SJCRH30 (cell line): ENCODE data around the gene SLC4A7. TPM values are rescaled to one million over a fixed set of nuclear protein-coding genes. Genes with fewer than 3 reads are reported as not detected.

ENCODE experiments used
- DNase-seq, 2 experiments: peaks; one replicate each; pipeline ENCODE4 v3.0.0-alpha.2; 2015 to 2020
- H3K27ac ChIP-seq: fragments of 250-450 bp; sonication (Bioruptor Pico); 2 replicates; pipeline ENCODE4 v1.5.1; 2020; ENCODE audit warnings: mild to moderate bottlenecking, moderate library complexity
- H3K27me3 ChIP-seq: fragments of 250-450 bp; sonication (Bioruptor Pico); 2 replicates; pipeline ENCODE4 v1.5.1; 2020; ENCODE audit warnings: mild to moderate bottlenecking, moderate library complexity
- H3K36me3 ChIP-seq: fragments of 250-450 bp; sonication (Bioruptor Pico); 2 replicates; pipeline ENCODE4 v1.5.1; 2020; ENCODE audit warnings: mild to moderate bottlenecking, moderate library complexity
- H3K4me1 ChIP-seq: fragments of 250-450 bp; sonication (Bioruptor Pico); 2 replicates; pipeline ENCODE4 v1.5.1; 2020; ENCODE audit warnings: mild to moderate bottlenecking, moderate library complexity
- H3K4me3 ChIP-seq: fragments of 250-450 bp; sonication (Bioruptor Pico); 2 replicates; pipeline ENCODE4 v1.5.1; 2020; ENCODE audit warnings: mild to moderate bottlenecking, moderate library complexity
- H3K9me3 ChIP-seq: fragments of 250-450 bp; sonication (Bioruptor Pico); replicated peaks from 2 replicates; pipeline ENCODE4 v1.5.1; 2020; ENCODE audit warnings: mild to moderate bottlenecking, moderate library complexity
- total RNA-seq: library from RNA; depleted of rRNA; stranded (reverse); fragments of >200 nt; shearing (Covaris generic); gene quantifications from 2 replicates; pipeline ENCODE4 v1.2.3, GENCODE V29; 2014

The SLC4A7 gene
- total RNA-seq, 1 experiment from 2014 or later = 71.5 TPM

- Histone ChIP-seq H3K27ac (no peak overlapping the region), H3K4me1 (peaks cover 13% of the 10 kb centered on the region), H3K36me3 (no peaks in the 10 kb centered on the region), H3K27me3 (no peaks in the 10 kb centered on the region), H3K9me3 (no peaks in the 10 kb centered on the region), H3K4me3 (no peak overlapping the region)
- no peak for DNase-seq
These were observed 20.6 kb upstream of the SLC4A7 start for GRCh38 chr3:27504749-27505148.

GRCh38 chr3:27503526-27503925, 19.3 kb upstream of the SLC4A7 start:
- no peak overlapping the region for H3K4me3 ChIP-seq
- H3K27ac ChIP-seq = no peak overlapping the region
- DNase-seq = peak; percentile 64 to 65
- H3K9me3 ChIP-seq = no peaks in the 10 kb centered on the region
- no peaks in the 10 kb centered on the region for H3K36me3 ChIP-seq
- H3K4me1 ChIP-seq = peaks cover 13% of the 10 kb centered on the region
- H3K27me3 ChIP-seq = no peaks in the 10 kb centered on the region

DNA sequence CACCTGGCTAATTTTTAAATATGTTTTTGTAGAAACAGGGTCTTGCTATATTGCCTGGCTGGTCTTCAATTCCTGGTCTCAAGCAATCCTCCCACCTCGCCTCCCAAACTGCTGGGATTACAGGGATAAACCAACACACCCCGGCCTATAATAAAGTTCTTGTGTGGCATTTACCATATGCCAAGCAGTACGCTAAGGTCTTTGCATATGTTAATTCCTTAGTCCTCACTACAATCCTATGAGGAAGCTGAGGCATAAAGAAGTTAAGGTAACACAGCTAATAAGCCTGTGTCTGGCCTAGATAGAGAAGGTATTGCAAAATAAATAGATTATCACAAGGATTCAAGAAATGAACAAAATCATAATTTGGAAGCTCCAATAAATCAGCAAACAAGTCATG, 17.6 kb upstream of the SLC4A7 start:
- peaks cover 13% of the 10 kb centered on the region for H3K4me1 ChIP-seq
- no peak overlapping the region for H3K27ac ChIP-seq
- H3K27me3 ChIP-seq = no peaks in the 10 kb centered on the region
- H3K9me3 ChIP-seq = no peaks in the 10 kb centered on the region
- DNase-seq = no peak
- no peaks in the 10 kb centered on the region for H3K36me3 ChIP-seq
- no peak overlapping the region for H3K4me3 ChIP-seq

DNA sequence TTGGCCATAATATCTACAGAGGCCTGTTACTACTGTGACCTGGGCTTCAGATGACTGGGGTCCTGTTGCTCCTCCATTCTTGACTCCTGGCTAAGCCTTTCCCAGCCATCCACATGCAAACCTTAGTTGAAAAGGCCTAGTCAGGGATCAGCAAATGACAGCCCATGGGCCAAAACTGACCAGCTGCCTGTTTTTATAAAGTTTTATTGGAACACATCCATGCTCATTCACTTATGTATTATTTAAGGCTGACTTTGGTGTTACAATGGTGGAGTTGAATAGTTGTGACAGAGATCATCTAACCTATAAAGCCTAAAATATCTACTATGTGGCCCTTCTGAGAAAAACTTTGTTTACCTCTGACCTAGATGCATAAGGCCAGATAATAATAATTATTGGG, 16.8 kb upstream of the SLC4A7 start:
- Histone ChIP-seq H3K4me1 (peaks cover 13% of the 10 kb centered on the region), H3K4me3 (no peak overlapping the region), H3K27ac (no peak overlapping the region), H3K9me3 (no peaks in the 10 kb centered on the region), H3K27me3 (no peaks in the 10 kb centered on the region), H3K36me3 (no peaks in the 10 kb centered on the region)
- DNase-seq = no peak

DNA sequence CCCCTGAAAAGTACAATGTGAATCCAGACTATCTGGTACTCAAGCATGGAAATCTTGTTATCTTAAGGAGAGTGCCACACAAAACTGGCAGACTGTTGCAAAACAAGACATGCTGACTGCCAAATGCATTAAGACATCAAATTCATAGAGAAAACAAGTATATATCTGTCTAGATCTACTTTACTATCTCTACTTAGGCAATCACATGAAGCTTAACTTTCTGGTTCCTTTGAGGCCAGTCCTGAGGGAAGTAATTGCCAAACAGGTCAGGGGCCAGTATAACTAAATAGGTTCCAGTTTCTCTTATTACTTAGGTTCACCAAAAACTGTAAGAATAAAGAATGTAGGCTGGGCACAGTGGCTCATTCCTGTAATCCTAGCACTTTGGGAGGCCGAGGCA, 15.9 kb upstream of the SLC4A7 start:
- H3K27ac ChIP-seq = no peak overlapping the region
- H3K9me3 ChIP-seq = no peaks in the 10 kb centered on the region
- no peak overlapping the region for H3K4me3 ChIP-seq
- DNase-seq = no peak
- no peaks in the 10 kb centered on the region for H3K36me3 ChIP-seq
- H3K4me1 ChIP-seq = peaks cover 13% of the 10 kb centered on the region
- H3K27me3 ChIP-seq = no peaks in the 10 kb centered on the region

- no peak overlapping the region for H3K27ac ChIP-seq
- H3K4me3 ChIP-seq = no peak overlapping the region
- no peaks in the 10 kb centered on the region for H3K36me3 ChIP-seq
- H3K4me1 ChIP-seq = no peaks in the 10 kb centered on the region
- no peaks in the 10 kb centered on the region for H3K9me3 ChIP-seq
- no peaks in the 10 kb centered on the region for H3K27me3 ChIP-seq
- no peak for DNase-seq
These were observed 10.6 kb upstream of the SLC4A7 start for GRCh38 chr3:27494784-27495183.

- peaks cover 3% of the 10 kb centered on the region; the same call in 1 of the 2 replicates for H3K4me1 ChIP-seq
- no peak overlapping the region for H3K27ac ChIP-seq
- no peaks in the 10 kb centered on the region for H3K9me3 ChIP-seq
- DNase-seq = no peak
- no peak overlapping the region for H3K4me3 ChIP-seq
- no peaks in the 10 kb centered on the region for H3K36me3 ChIP-seq
- no peaks in the 10 kb centered on the region for H3K27me3 ChIP-seq
These were observed 4.6 kb upstream of the SLC4A7 start for GRCh38 chr3:27488821-27489220.

DNA sequence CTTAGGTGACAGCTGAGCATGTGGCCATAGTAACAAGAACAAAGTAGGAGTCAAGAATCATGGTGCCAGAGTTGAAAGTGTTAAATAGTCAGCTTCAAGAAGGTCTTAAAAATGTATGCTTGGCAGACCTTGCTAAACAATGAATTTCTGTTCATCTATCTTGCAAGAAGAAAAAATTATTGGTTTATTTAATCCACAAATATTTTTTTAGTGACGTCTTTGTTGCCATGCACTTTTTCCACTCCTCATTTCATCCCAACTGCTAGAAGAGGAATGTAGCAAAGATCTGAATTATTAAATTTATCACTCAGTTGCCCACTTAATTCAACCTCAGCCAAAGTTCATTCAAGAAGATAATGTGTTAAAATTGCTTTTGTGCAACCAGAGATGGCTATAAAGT, 3.2 kb upstream of the SLC4A7 start:
- no peaks in the 10 kb centered on the region for H3K36me3 ChIP-seq
- no peaks in the 10 kb centered on the region for H3K9me3 ChIP-seq
- no peak for DNase-seq
- H3K4me3 ChIP-seq = no peak overlapping the region
- H3K27ac ChIP-seq = no peak overlapping the region
- H3K4me1 ChIP-seq = peaks cover 3% of the 10 kb centered on the region; the same call in 1 of the 2 replicates
- H3K27me3 ChIP-seq = no peaks in the 10 kb centered on the region

DNA sequence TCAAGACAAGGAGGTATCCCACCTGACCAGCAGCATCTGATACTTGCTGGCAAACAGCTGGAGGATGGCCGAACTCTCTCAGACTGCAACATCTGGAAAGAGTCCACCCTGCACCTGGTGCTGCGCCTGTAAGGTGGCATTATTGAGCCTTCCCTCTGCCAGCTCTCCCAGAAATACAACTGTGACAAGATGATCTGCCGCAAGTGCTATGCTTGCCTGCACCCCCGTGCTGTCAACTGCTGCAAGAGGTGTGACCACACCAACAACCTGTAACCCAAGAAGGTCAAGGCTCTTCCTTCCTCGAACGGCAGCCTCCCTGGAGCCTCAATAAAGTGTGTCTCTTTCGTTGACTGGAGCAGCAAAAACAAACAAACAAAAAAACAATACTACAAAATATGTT, 2.2 kb upstream of the SLC4A7 start:
- Histone ChIP-seq H3K27ac (no peak overlapping the region), H3K36me3 (no peaks in the 10 kb centered on the region), H3K4me3 (no peak overlapping the region), H3K9me3 (no peaks in the 10 kb centered on the region), H3K4me1 (peaks cover 3% of the 10 kb centered on the region; the same call in 1 of the 2 replicates), H3K27me3 (no peaks in the 10 kb centered on the region)
- no peak for DNase-seq

DNA sequence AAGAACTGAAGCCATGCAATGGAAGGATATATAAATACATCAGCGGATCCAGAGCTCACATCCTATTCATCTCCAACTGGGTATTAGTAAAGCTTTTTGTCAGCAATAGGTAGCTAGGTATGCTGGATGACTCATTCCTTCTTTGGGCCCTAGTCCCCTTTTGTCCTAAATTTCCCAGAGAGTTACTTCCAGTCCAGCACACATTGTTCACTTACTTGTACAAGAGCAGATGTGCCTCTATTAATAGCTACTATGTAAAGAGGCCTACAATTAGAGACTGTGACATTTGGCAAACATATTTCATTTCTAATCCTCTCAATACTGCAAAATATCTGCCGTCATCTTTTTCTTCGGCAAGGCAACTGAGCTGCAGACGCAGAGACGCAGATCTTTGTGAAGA, 1.7 kb upstream of the SLC4A7 start:
- Histone ChIP-seq H3K36me3 (peaks cover 3% of the 10 kb centered on the region), H3K9me3 (no peaks in the 10 kb centered on the region), H3K27ac (no peak overlapping the region), H3K4me1 (peaks cover 3% of the 10 kb centered on the region; the same call in 1 of the 2 replicates), H3K4me3 (no peak overlapping the region), H3K27me3 (no peaks in the 10 kb centered on the region)
- DNase-seq = peak in 1 of 2 experiments; percentile 21

GRCh38 chr3:27483117-27484014, 818 bp downstream of the SLC4A7 start:
- Histone ChIP-seq H3K36me3 (peaks cover 3% of the 10 kb centered on the region), H3K9me3 (no peaks in the 10 kb centered on the region), H3K4me1 (peaks cover 3% of the 10 kb centered on the region; the same call in 1 of the 2 replicates), H3K4me3 (peak overlapping the region; percentile 98), H3K27ac (peak overlapping the region; percentile 72), H3K27me3 (no peaks in the 10 kb centered on the region)
- peak; percentile 63 to 76 for DNase-seq

GRCh38 chr3:27479806-27480543, 4.2 kb downstream of the SLC4A7 start:
- no peak overlapping the region for H3K4me3 ChIP-seq
- peaks cover 6% of the 10 kb centered on the region for H3K36me3 ChIP-seq
- no peak overlapping the region for H3K27ac ChIP-seq
- no peaks in the 10 kb centered on the region for H3K27me3 ChIP-seq
- no peaks in the 10 kb centered on the region; the same call in 1 of the 2 replicates for H3K4me1 ChIP-seq
- H3K9me3 ChIP-seq = peaks cover 3% of the 10 kb centered on the region; the same call in 1 of the 2 replicates
- DNase-seq = no peak

DNA sequence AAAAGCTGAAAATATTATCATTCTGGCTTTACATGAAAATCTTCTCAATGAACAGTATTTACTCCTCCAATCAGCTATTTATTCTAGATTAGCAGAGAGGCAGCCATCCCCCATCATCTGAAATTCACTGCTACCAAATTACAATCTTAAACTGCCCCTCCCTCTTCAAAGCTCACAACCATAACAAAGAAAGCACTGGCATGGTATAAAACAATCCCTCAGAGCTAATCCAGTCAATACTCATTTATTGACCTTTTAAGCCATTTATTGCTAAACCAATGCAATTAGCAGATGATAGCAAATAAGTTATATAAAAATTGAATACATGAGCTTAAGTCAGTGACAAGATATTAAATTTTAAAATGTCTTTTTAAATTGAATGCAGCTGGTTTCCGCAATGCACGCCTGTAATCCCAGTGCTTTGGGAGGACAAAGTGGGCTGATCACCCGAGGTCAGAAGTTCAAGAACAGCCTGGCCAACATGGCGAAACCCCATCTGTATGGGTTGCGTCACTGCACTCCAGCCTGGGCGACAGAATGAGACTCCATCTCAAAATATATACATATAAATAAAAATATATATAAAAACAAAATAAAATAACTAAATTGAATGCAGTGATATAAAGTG, 12.1 kb downstream of the SLC4A7 start:
- Histone ChIP-seq H3K4me3 (no peak overlapping the region), H3K9me3 (peaks cover under 1% of the 10 kb centered on the region; the same call in 1 of the 2 replicates), H3K4me1 (no peaks in the 10 kb centered on the region), H3K36me3 (peaks cover 8% of the 10 kb centered on the region; the same call in 1 of the 2 replicates), H3K27me3 (no peaks in the 10 kb centered on the region), H3K27ac (no peak overlapping the region)
- DNase-seq = no peak

- H3K27ac ChIP-seq = no peak overlapping the region
- DNase-seq = no peak
- 0 out of 2 replicates have a peak, but pooled peaks cover 8% of the 10 kb centered on the region for H3K36me3 ChIP-seq
These were observed 15.8 kb downstream of the SLC4A7 start for GRCh38 chr3:27468283-27468886.

More at GRCh38 chr3:27468283-27468886, 15.8 kb downstream of the SLC4A7 start:
- Histone ChIP-seq H3K4me1 (no peaks in the 10 kb centered on the region), H3K27me3 (no peaks in the 10 kb centered on the region), H3K9me3 (no peaks in the 10 kb centered on the region), H3K4me3 (no peak overlapping the region)
